Measurements from ENCODE around the gene DUOXA1.
"Not testable (repeated sequence)": the region's sequence is repeated elsewhere in the genome, so short reads cannot be mapped to it uniquely, and the experiment has no call there.

Gene DUOXA1

DNA sequence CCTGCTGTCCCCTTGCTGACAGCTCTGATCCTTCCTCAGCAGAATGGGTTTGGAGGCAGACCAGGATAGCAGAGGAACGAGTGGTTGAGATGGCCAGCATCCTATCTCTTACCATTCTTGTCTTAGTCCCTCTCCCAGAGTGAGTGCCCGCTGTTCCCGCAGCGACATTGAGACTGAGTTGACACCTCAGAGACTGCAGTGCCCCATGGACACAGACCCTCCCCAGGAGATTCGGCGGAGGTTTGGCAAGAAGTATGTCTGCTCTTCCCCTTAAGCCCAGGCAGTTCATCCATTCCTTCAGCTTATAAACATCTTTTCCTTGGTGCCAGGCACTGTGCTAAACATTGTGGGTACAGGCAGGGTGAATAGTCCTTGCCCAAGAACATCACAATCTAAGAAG is 21.3 kb upstream of the DUOXA1 start:
- DNase-seq = no peak

DNA sequence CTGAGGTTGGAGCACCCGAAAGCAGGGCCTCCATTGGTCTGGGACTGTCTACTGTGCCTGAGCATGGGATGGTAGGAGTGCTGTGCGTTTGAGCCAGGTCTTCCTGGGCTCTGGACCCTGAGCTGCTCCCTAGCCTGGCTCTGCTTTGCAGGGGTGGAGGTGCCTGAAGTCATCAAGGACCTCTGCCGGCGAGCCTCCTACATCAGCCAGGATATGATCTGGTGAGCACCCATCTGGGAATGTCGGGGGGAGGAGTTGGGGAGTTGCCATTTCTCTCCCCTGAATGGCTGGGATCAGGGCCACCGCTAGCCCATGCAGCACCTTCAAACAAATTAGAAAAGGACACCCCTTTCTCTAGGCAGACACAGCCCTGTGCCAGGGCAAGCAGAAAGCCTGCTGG is 20.8 kb upstream of the DUOXA1 start:
- no peak for DNase-seq

DNA sequence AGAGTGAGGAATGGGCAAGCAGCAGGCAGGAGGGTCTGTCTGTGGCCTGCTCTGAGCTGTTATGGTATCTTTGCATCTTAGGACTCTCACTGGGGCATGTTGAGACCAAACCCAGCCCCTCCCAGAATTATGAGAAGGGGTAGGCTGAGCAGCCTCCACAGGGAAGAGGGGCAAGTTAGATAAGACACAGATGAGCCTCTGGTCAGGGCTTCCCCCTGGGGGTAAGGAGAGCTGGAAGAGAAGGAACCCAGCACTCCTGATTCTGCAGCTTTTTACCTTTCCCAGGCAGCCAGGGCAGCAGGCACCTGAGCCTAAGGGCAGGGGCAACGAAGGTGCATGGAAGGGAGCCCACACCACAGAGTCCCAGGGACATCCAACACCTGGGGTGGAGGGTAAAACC is 19.4 kb upstream of the DUOXA1 start:
- DNase-seq = no peak

DNA sequence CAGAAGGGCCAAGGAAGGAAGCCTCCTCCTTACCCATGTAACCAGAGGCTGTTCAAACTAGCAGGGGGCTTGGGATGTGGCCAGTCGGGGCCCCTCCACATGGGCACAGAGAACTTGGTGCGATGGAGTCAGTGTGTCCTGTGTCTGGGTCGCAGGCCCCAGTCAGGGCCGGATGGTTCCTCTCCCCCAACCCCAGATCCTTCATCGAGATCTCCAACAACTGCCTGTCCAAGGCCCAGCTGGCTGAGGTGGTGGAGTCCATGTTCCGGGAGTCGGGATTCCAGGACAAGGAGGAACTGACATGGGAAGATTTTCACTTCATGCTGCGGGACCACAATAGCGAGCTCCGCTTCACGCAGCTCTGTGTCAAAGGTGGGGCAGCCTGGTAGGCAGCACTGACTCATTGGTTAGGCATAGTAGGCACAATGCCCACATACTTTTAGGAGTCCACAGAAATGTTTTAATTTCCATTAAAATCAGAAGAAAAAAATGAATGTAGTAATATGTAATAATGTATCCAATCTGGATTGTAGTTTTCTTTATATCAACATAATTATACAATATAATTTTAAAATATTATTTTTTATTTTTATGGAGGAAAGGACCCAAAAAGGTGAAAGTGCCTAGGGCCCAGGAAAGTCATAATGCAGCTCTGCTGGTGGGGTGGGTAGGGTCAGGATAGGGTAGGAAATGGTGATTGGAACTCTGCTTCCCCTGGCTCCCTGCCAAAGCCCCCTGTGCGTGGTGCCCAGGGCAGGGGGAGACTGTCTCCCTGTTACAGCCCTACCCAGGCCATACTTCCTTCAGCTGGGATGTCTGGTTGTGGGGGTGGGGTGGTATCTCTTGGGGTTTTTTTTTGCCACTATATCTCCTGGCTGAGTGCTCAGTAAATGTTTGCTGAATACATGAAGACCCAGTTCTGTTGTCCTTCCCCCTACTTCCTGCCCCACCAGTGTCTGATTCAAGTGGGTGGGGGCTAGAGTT is 18.7 kb upstream of the DUOXA1 start:
- DNase-seq = no peak

DNA sequence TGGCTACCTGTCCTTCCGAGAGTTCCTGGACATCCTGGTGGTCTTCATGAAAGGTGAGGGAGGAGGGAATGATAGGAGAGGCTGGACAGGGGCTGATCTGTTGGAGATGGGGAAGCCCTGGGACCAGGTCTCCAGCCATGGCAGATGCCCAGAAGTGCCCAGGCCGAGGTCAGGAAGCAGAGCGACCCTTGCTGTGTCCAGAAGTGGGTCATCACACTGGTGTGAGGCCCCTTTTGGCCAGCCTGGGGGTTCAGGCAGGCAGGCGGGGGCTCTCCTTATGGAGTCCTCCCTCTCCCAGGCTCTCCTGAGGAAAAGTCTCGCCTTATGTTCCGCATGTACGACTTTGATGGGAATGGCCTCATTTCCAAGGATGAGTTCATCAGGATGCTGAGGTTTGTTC is 17.9 kb upstream of the DUOXA1 start:
- no peak for DNase-seq

DNA sequence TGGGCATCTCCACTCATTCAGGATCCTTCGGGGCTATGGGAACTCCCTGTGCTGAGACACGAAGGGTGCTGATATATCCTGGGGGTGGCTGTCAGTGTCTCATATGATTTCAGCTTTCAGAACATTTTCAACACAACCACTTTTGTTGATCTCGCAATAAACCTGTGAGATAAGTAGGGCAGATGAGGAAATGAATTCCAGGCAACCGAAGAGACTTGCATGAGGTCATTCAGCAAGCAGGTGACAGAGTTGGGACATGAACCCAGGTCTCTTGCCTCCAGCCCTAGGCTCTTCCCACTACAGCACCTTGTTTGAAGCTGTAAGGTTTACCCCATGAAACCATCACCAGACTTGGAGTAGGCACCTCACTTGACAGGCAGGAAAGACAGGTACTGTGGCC is 16.7 kb upstream of the DUOXA1 start:
- no peak for DNase-seq

DNA sequence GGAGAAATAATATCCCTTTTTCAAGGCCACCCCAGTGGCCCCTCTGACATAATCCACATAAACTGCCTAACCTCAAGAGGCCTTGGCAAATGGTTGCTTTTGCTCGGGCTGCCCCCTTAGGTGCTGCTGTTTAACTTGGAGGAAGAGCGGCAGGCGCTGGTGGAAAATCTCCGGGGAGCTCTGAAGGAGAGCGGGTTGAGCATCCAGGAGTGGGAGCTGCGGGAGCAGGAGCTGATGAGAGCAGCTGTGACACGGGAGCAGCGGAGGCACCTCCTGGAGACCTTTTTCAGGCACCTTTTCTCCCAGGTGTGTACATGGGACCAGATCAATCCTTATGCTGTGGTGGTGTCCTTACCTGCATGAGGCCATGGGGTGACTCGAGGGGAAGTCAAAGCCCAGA is 15.1 kb upstream of the DUOXA1 start:
- DNase-seq = no peak

DNA sequence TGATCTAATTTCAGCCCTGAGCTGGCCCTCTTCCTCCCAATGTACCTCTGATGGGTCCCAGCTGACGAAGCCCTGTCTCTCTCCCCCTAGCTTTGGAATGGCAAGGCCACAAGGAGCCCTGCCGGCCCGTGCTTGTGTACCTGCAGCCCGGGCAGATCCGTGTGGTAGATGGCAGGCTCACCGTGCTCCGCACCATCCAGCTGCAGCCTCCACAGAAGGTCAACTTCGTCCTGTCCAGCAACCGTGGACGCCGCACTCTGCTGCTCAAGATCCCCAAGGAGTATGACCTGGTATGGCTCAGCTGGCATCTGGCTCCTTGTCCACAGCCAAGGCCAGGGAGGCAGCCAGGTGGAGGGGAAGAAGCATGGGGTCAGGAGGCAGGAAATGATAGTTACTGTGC is 14.3 kb upstream of the DUOXA1 start:
- DNase-seq = no peak

DNA sequence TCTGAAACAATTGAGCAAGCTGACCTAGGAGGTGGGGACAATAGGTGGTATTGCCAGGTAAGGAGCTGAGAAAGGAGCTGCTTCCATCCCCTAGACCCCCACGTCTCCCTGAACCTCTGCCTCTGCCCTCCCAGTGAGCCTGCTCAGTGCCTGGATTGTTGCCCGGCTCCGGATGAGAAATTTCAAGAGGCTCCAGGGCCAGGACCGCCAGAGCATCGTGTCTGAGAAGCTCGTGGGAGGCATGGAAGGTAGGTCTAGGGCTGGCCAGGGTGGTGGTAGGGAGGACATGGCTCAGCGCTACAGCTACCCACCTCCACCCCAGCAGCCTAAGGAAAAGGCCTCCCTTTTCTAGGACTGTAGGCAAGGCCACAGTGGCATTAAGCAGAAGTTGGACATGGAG is 13.4 kb upstream of the DUOXA1 start:
- no peak for DNase-seq

DNA sequence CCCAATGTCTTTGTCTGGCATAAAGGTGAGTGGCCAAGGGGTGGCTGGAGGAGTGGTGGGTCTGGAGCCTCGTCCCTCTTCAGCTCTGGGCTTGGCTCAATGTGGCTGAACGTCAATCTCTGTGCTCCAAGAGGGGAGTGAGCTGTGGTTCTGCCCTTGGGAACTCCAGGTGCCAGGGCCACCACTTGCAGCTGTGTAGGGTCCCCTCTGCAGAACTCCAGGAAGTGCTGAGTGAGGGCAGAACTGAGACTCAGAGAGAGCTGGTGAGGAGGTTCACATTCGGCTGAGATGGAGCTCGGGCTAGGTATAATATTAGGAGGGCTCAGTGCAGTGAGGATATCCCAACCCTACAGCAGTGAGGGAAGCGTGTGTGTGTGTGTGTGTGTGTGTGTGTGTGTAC is 11.7 kb upstream of the DUOXA1 start:
- DNase-seq = no peak

DNA sequence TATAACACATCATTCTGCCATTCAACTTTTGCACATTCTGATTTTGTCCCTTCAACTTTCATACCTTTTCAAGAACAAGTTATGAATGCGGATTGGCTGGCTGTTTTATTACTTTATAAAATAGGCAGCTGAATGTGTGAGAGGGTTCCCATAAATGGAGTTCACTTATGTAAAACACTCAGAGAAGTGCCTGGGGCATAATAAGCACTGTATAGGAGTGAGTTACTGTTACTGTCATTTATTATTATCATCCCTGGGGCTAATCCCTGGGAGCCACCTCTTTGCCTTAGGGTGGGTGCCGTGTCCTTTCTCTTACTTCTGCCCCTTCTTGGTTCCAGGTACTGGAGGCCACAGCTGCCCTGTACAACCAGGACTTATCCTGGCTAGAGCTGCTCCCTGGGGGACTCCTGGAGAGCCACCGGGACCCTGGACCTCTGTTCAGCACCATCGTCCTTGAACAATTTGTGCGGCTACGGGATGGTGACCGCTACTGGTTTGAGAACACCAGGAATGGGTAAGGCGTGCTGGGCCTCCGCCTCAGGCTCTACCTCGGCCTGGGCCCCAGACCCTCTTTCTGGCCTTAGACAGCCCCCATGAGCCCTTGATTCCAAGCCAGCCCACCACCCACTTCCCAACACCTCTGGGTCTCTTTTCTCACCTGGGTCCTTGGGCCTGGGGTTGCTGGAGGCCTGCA is 11.0 kb upstream of the DUOXA1 start:
- no peak for DNase-seq

DNA sequence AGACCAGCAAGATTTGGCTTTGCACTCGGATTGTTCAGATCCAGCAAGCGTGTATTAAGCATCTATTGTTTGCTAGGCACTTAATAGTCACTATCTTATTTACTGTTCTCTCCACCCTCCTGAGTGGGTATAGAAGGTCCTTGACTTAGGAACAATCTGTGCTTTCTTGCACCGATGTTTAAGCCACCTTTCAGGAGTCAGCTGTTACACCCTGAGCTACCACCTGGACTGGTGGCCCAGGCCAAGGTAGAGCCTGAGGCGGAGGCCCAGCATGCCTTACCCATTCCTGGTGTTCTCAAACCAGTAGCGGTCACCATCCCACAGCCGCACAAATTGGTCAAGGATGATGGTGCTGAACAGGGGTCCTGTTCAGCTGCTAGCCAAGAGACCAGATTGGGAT is 10.1 kb upstream of the DUOXA1 start:
- DNase-seq = no peak

DNA sequence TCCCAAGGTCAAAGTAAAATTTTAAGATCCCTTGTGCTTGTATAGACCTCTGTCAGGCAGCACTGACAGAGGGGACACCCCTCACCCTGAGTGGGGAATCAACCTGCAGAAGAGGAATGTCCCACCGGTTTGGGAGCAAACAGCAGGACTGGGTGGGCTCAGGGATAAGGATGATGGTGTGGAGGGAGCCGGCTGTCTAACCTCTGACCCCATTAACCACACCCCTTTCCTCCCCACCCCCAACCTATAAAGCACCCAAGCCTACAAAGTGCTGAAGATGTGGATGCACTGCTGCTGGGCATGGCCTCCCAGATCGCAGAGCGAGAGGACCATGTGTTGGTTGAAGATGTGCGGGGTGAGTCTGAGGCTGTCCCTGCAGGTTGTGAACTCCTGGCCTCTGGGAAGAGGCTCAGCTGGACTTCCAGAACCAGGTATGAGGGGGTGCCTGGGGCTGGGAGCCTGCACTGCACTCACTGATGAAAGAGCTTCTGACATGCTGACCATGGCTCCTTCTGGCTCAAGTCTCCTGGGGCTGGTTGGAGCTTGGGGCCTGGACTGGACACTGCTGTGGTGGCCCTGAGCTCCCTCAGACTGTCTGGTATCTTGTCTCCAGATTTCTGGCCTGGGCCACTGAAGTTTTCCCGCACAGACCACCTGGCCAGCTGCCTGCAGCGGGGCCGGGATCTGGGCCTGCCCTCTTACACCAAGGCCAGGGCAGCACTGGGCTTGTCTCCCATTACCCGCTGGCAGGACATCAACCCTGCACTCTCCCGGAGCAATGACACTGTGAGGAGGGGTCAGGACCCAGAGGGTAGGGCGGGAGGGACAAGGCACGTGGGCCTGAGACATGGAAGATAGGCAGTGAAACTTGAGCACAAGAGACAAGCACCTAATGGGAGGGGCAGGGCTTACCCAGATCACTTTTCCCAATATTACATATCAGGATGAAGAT is 9.4 kb upstream of the DUOXA1 start:
- no peak for DNase-seq

DNA sequence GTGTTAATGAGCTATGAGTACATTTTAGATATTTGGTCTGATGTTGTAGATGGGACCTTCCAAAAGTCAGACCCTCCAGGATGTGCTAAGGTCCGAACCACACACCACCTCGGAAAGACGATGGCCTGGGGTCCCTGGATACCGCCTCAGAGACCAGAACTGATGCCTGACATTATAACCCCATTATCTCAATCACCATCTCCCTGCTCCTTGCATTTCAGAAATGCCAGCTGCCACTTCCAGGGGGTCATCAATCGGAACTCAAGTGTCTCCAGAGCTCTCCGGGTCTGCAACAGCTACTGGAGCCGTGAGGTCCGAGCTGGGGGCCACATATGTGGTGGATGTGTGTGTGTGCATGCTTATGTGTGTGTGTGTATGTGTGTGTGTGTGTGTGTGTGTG is 8.0 kb upstream of the DUOXA1 start:
- no peak for DNase-seq

DNA sequence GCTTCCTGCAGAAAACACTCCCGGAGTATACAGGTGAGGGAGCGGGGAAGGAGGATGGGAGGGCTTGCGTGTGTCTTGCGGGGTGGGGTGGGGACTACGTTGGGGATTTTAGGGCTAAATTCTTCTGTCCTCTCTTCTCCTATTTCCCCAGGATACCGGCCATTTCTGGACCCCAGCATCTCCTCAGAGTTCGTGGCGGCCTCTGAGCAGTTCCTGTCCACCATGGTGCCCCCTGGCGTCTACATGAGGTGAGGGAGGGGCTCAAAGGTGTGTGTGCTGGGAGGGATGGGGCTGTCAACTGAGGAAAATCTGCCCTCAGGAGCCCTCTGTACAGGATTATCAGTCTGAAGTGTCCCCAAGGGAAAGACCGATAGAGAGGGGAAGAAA is 6.7 kb upstream of the DUOXA1 start:
- peak in 2 of 6 experiments; percentile 4 to 9 for DNase-seq

DNA sequence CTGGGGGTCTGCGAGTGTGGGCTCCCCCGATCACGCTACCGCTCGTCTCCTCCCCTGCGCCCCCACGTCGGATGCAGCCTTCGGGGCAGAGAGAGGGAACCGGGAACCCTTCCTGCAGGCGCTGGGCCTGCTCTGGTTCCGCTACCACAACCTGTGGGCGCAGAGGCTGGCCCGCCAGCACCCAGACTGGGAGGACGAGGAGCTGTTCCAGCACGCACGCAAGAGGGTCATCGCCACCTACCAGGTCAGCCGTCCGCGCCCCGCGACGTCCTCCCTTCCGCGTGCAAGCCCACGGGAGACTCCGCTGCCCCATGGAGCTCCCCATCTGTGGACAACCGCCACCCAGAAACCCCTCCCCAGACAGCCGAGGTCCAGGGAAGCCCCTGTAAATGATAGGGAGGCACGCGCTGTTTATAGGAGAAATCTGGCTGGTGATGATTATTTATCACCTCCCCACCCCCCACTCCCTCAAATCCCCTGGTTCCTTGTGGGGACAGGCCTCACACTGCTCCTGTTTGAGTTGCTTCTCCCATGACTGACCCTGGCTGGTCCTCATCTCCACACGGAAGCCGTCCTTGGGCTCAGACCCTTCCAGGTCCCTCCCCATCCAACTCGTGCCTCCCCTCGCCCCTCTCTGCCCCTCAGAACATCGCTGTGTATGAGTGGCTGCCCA is 6.2 kb upstream of the DUOXA1 start:
- not testable (repeated sequence) for DNase-seq

DNA sequence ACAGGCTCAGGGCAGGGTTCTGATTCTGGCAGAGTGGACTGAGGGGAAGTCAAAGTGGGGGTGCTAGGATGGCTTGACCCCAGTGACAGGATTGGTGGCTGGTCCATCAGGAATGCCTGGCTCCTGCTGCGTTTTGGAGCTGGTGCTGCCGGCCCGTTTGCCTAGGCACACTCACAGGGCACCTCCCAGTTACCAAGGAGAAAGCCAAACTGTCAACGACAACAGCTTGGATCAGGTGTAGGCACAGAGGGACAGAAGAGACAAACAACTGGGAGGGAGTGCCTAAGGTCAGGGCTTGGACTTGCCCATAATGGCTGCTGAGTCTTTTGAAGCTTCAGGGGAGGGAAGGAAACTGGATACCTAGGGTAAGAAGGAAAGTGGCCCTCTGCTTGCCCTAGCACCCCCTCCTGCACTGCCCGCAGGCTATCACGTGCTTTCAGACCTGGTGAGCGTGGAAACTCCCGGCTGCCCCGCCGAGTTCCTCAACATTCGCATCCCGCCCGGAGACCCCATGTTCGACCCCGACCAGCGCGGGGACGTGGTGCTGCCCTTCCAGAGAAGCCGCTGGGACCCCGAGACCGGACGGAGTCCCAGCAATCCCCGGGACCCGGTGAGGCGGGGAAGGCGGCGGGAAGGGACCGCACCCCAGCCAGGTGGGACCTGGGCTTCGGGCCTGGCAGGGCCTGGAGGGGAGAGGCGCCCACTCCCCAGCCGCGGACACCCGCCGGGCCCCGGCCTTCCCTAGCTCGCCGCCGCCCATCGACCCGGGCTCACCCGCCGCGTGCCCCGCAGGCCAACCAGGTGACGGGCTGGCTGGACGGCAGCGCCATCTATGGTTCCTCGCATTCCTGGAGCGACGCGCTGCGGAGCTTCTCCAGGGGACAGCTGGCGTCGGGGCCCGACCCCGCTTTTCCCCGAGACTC is 5.3 kb upstream of the DUOXA1 start:
- DNase-seq = peak in 3 of 6 experiments; percentile 2 to 14 (median 6)

DNA sequence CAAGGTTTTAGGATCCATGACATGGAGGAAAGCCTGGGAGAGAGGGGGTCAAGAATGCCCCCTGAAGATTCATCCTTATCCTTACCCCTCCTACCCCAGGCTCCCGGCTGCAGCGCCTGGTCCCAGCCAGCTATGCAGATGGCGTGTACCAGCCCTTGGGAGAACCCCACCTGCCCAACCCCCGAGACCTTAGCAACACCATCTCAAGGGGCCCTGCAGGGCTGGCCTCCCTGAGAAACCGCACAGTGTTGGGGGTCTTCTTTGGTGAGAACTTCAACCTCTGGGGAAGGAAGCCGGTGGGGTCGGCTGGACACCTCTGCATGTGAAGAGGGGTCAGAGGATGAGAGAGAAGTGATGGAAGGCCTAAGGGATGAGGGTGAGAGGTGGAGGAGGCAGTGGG is 4.4 kb upstream of the DUOXA1 start:
- no peak for DNase-seq

DNA sequence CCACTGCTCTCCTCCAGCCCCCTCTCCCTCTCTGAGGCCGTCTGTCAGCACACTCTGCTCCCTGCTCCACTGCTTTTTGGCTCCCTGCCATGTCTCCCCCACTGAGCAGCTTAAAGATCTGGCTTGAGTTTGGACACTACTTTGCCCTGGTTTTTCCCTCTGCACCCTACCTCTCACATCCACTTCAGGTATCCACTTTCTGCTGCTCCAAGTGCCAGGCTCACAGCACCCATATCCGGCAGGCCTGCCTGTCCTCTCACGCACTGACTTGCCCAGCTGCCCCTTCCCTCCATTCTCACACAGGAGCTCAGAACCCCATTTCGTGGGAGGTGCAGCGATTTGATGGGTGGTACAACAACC is 3.9 kb upstream of the DUOXA1 start:
- no peak for DNase-seq

DNA sequence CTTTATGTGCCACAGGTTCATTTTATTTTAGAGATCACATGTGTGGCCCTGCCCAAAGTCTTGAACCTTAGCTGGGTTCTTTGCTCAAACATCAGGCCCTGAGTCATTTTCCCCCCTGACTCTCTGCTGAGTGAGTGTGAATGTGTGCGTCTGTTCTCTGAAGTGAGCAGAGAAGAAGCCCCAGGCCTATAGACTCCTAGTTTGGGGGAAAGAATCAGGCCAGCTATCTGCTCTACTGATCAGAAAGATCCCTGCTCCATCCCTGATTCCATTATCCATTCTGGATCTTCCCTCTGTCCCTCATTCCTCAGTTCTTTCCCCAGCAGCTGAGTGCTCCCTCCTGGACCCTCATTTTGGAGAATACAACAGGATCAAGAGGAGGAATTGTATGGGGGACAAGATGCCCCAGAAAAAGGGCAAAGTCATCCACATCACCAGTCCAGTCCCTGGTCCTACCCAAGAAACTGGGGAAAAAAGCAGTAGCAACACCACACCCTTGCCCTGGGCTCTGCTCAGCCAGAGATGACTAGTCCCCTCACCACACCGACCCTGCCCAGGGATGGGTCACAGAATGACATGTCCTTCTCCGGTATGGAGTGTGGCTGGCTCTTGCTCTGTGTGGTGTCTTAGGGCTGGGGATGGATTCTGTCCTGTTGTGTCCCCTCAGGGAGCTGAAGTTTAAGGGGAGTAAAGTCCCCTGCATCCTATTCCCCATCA is 3.3 kb upstream of the DUOXA1 start:
- DNase-seq = no peak

DNA sequence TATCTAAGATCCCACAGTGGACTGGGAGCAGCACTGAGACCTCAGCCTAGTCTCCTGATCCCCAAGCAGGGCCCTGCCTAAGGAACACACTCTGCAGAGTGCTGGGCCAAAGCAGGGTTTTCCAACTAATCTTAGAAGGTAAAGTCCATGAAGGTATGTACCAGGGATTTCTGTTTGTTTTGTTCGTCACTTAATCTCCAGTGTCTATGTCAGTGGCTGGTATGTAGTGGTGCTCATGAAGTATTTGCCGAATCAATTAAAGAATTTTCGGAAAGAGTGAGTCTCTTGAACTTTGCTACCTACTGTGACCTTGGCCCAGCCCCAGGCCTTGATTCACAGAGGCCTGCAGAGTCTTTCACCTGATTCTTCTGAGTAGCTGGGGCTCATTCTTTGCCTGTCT is 1.8 kb upstream of the DUOXA1 start:
- no peak for DNase-seq

All from stimulated activated naive CD4-positive, alpha-beta T cell (primary cell).